A549 (cell line): ENCODE data around the gene PSMC5. TPM values are rescaled to one million over a fixed set of nuclear protein-coding genes. Genes with fewer than 3 reads are reported as not detected.

Experiments used
- ATAC-seq, 2 experiments: fragments of 200-7000 bp in 1 of 2; fragments of >200 bp in 1 of 2; cut with Nextera tagmentation in 1 of 2; cut with Tn5 transposase in 1 of 2; 3 replicates each; pipeline versions ENCODE4 v1.8.0 to v1.9.1; 2018 to 2020; ENCODE audit warnings: mild to moderate bottlenecking in 1 of 2, moderate library complexity in 1 of 2
- CTCF ChIA-PET: fragments of 300-600 bp; sonication (Branson Sonifier 250); formaldehyde crosslinking; extraction: SDS; loops from one replicate; lab custom pipeline; 2021; ENCODE audit warnings: antibody characterized with exemption, inconsistent platforms; lab: Yijun Ruan, JAX
- POLR2A ChIA-PET: fragments of 350-600 bp; formaldehyde crosslinking; extraction: SDS; loops from one replicate; lab custom pipeline; 2021; ENCODE audit warnings: antibody characterized with exemption, inconsistent platforms; lab: Yijun Ruan, JAX
- DNase-seq, 2 experiments: peaks; one replicate each; pipeline versions ENCODE4 v3.0.0 to v3.0.0-alpha.2; 2011 to 2016; ENCODE audit warnings: low read depth in 1 of 2, low spot score in 1 of 2
- FAIRE-seq: peaks from 2 replicates; lab custom pipeline; 2011; peaks lifted over from hg19 to GRCh38; lab: Jason Lieb, UNC
- H3K27ac ChIP-seq, 2 experiments: fragments of >200 bp; sonication (Bioruptor Twin); formaldehyde crosslinking; 3 replicates each; pipeline ENCODE4 v1.5.1; 2016 to 2017
- H3K4me1 ChIP-seq: fragments of >200 bp; sonication (Bioruptor Twin); formaldehyde crosslinking; 3 replicates; pipeline ENCODE4 v1.6.1; 2016
- H3K4me2 ChIP-seq: fragments of >200 bp; sonication (Bioruptor Twin); formaldehyde crosslinking; 3 replicates; pipeline ENCODE4 v1.6.1; 2016
- H3K4me3 ChIP-seq: fragments of >200 bp; sonication (Bioruptor Twin); formaldehyde crosslinking; 3 replicates; pipeline ENCODE4 v1.5.1; 2016
- H3K9me3 ChIP-seq: fragments of >200 bp; sonication (Bioruptor Twin); formaldehyde crosslinking; 3 replicates; pipeline ENCODE4 v1.6.1; 2016
- CEBPB ChIP-seq, 2 experiments: fragments of >200 bp in 1 of 2; sonication (Bioruptor Twin) in 1 of 2; formaldehyde crosslinking in 1 of 2; IDR thresholded peaks; 2 replicates each; pipeline ENCODE4 v1.6.1; 2012 to 2016
- CHD2 ChIP-seq: fragments of 150-350 bp; IDR thresholded peaks from 2 replicates; pipeline ENCODE4 v1.6.1; 2014; ENCODE audit warnings: low read length; ENCODE audit not compliant: partially characterized antibody
- EHF ChIP-seq: fragments of 250-450 bp; sonication (Bioruptor Pico); IDR thresholded peaks from 2 replicates; pipeline ENCODE4 v1.5.0; 2020; ENCODE audit warnings: mild to moderate bottlenecking
- FOSB ChIP-seq: fragments of 250-450 bp; sonication (Bioruptor Pico); IDR thresholded peaks from 2 replicates; pipeline ENCODE4 v1.5.0; 2020; ENCODE audit warnings: mild to moderate bottlenecking, moderate library complexity
- HOXA7 ChIP-seq: fragments of 250-450 bp; sonication (Bioruptor Pico); IDR thresholded peaks from 2 replicates; pipeline ENCODE4 v1.5.0; 2020; ENCODE audit warnings: mild to moderate bottlenecking, moderate library complexity
- HOXB5 ChIP-seq: fragments of 250-450 bp; sonication (Bioruptor Pico); IDR thresholded peaks from 2 replicates; pipeline ENCODE4 v1.5.0; 2020; ENCODE audit warnings: mild to moderate bottlenecking, moderate library complexity
- JUN ChIP-seq, 2 experiments: fragments of >200 bp; sonication (Bioruptor Twin); formaldehyde crosslinking; IDR thresholded peaks; 2 replicates in 1 of 2; 3 replicates in 1 of 2; pipeline ENCODE4 v1.6.1; 2016 to 2017
- JUNB ChIP-seq: fragments of >200 bp; sonication (Bioruptor Twin); formaldehyde crosslinking; IDR thresholded peaks from 2 replicates; pipeline ENCODE4 v1.6.1; 2016
- KDM5A ChIP-seq: fragments of 200-600 bp; sonication (generic); IDR thresholded peaks from 2 replicates; pipeline ENCODE4 v1.6.1; 2016; ENCODE audit warnings: antibody characterized with exemption, mild to moderate bottlenecking
- MAFK ChIP-seq: fragments of 450-650 bp; IDR thresholded peaks from 2 replicates; pipeline ENCODE4 v1.6.1; 2014; ENCODE audit not compliant: partially characterized antibody
- MAZ ChIP-seq: fragments of 150-350 bp; IDR thresholded peaks from 2 replicates; pipeline ENCODE4 v1.6.1; 2014; ENCODE audit warnings: antibody characterized with exemption, low read depth, low read length, borderline replicate concordance
- NR3C1 ChIP-seq: fragments of >200 bp; sonication (Bioruptor Twin); formaldehyde crosslinking; IDR thresholded peaks from 3 replicates; pipeline ENCODE4 v1.6.1; 2017
- PHF8 ChIP-seq: fragments of 200-600 bp; sonication (generic); IDR thresholded peaks from 2 replicates; pipeline ENCODE4 v1.6.1; 2016; ENCODE audit warnings: low read depth, mild to moderate bottlenecking, antibody characterized with exemption, moderate library complexity, borderline replicate concordance
- RARB ChIP-seq: fragments of 250-450 bp; sonication (Bioruptor Pico); IDR thresholded peaks from 2 replicates; pipeline ENCODE4 v1.8.0; 2021; ENCODE audit warnings: mild to moderate bottlenecking, moderate library complexity
- RFX5 ChIP-seq: fragments of 450-650 bp; IDR thresholded peaks from 2 replicates; pipeline ENCODE4 v1.7.1; 2014; ENCODE audit warnings: antibody characterized with exemption, mild to moderate bottlenecking, moderate library complexity
- RNF2 ChIP-seq: fragments of 200-600 bp; sonication (generic); IDR thresholded peaks from 2 replicates; pipeline ENCODE4 v1.6.1; 2016; ENCODE audit warnings: low read depth, mild to moderate bottlenecking, antibody characterized with exemption, moderate library complexity, borderline replicate concordance
- SMC3 ChIP-seq: fragments of >200 bp; sonication (Bioruptor Twin); formaldehyde crosslinking; IDR thresholded peaks from 3 replicates; pipeline ENCODE4 v1.6.1; 2018; ENCODE audit warnings: inconsistent platforms
- ZC3H11A ChIP-seq: fragments of 450-650 bp; IDR thresholded peaks from 2 replicates; pipeline ENCODE4 v1.6.1; 2014; ENCODE audit warnings: antibody characterized with exemption, mild to moderate bottlenecking
- WGBS: methylation state at CpG from one replicate; pipeline ENCODE4 v1.1.6; 2017; ENCODE audit errors: missing lambda C conversion rate; 5-methylcytosine and 5-hydroxymethylcytosine counted together
- polyA plus RNA-seq, 4 experiments: library from polyadenylated mRNA; depleted of rRNA in 3 of 4; stranded (reverse); fragments of >200 nt; fragmentation: RNase III in 1 of 4; extraction: RNeasy Plus Mini Kit Qiagen cat#74134 plus additional on column Dnase treatment in 1 of 4; gene quantifications; 2 replicates in 3 of 4; 3 replicates in 1 of 4; pipeline ENCODE4 v1.2.3, GENCODE V29; 2011 to 2017
- TF ChIP-seq, protein P1 (sequence below): fragments of 450-650 bp; IDR thresholded peaks from 2 replicates; pipeline ENCODE4 v1.6.1; 2014; ENCODE audit warnings: antibody characterized with exemption
- TF ChIP-seq, protein P2 (sequence below): fragments of >200 bp; sonication (Bioruptor Twin); formaldehyde crosslinking; IDR thresholded peaks from 2 replicates; pipeline ENCODE4 v1.6.1; 2016
- TF ChIP-seq, protein P3 (sequence below): fragments of >200 bp; sonication (Bioruptor Twin); formaldehyde crosslinking; IDR thresholded peaks from 3 replicates; pipeline ENCODE4 v1.6.1; 2016
- TF ChIP-seq, protein P4 (sequence below): fragments of >200 bp; sonication (Bioruptor Twin); formaldehyde crosslinking; IDR thresholded peaks from 3 replicates; pipeline ENCODE4 v1.5.1; 2016
- TF ChIP-seq, protein P5 (sequence below): fragments of 200-600 bp; sonication (generic); IDR thresholded peaks from 2 replicates; pipeline ENCODE4 v1.6.1; 2016; ENCODE audit warnings: antibody characterized with exemption, mild to moderate bottlenecking, moderate library complexity

The PSMC5 gene
- polyA plus RNA-seq, 2 of the 4 experiments (the other 2 are of a cell fraction), result 303 to 406 TPM

DNA sequence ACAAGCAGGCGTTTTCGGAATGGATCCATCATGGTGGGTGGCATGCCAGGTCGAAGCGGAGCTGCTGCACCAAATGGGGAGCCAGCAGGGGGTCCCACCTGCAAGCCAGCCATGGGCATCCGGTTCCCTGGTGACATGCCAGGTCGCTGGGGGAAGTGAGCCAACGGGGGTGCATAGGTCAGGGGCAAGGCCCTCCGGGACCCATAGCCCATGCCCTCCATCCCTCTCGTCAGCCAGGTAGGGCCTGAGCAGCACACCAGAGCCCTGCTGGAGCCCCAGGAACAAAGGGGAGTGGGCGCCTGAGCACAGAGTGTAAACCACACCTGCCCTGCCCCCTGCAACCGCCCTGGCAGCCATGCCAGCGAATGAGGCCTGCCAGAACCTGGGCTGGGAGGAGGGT is 10.2 kb downstream of the PSMC5 start:
- Histone ChIP-seq H3K27ac (no peak overlapping the region), H3K4me2 (no peak overlapping the region), H3K4me3 (no peak overlapping the region), H3K9me3 (no peaks in the 10 kb centered on the region), H3K4me1 (peaks cover 32% of the 10 kb centered on the region)
- 89% methylated on average over 12 of the region's 12 CpGs for WGBS
- DNase-seq (no peak), ATAC-seq (no peak), FAIRE-seq (no peak)
- ChIA-PET CTCF (interaction anchor here (0.9 to 4.2 kb wide), 7 partner anchors 10 to 412 kb away, joined by 3 to 37 read pairs (median 4); partner anchors contain the start of genes FTSJ3 and PSMC5), POLR2A (no interaction called here)
- TF ChIP-seq CHD2, result no peak
- TF ChIP-seq RARB (CRISPR knock-in tag), result no peak
- no peak for TF ChIP-seq MAZ
- TF ChIP-seq ZC3H11A, result no peak
- no peak for TF ChIP-seq NR3C1
- no peak for TF ChIP-seq SMC3
- TF ChIP-seq FOSB (CRISPR knock-in tag), result no peak
- TF ChIP-seq PHF8, result no peak
- TF ChIP-seq JUNB, result no peak
- no peak for TF ChIP-seq EHF (CRISPR knock-in tag)

DNA sequence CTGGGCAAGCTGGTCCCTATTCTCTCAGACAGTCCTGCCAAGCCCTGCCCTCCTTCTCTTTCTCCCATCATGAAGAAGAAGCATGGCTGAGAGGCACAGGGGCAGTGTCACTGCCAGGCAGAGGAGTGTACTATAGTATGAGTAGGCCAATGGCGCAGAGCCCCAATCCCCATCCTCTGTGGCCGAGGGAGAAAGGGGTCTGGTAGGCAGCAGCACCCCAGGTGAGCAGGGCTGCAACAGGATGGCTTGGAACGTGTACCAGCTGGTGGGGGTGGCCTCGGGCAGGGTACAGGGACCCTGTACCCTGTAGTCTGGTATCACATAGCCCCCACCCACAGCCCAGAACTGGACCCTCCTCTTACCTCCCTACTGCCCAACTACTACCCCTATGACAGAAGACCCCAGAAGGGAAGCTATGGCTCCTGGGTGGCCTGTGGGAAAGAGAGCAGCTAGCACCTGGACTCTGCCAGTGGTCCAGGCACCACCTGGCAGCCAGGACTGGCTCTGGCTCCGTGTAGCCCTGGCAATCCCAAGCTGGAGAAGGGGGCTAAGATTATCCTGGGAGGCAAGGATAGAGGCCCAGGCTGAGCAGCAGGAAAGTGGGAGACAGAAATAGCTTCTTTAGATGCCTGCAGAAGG is 10.8 kb downstream of the PSMC5 start:
- Histone ChIP-seq H3K27ac (peak overlapping the region; percentile 5 to 6; a peak in 1 of 6 replicates), H3K4me1 (peaks cover 32% of the 10 kb centered on the region), H3K4me3 (no peak overlapping the region), H3K9me3 (no peaks in the 10 kb centered on the region), H3K4me2 (no peak overlapping the region)
- ChIA-PET CTCF (interaction anchor here (0.6 to 4.2 kb wide), 9 partner anchors 7 to 412 kb away, joined by 3 to 37 read pairs (median 4); partner anchors contain the start of genes FTSJ3 and PSMC5), POLR2A (interaction anchor here (1.3 kb wide), 1 partner anchor 11 kb away, joined by 6 read pairs; the partner anchor contains the start of gene PSMC5)
- 88% methylated on average over 5 of the region's 5 CpGs for whole genome bisulfite sequencing
- ATAC-seq, result no peak
- FAIRE-seq, result no peak
- TF ChIP-seq, protein P1, sequence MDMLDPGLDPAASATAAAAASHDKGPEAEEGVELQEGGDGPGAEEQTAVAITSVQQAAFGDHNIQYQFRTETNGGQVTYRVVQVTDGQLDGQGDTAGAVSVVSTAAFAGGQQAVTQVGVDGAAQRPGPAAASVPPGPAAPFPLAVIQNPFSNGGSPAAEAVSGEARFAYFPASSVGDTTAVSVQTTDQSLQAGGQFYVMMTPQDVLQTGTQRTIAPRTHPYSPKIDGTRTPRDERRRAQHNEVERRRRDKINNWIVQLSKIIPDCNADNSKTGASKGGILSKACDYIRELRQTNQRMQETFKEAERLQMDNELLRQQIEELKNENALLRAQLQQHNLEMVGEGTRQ, result no peak
- TF ChIP-seq, protein P2, sequence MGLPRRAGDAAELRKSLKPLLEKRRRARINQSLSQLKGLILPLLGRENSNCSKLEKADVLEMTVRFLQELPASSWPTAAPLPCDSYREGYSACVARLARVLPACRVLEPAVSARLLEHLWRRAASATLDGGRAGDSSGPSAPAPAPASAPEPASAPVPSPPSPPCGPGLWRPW, result no peak
- TF ChIP-seq, protein P3, sequence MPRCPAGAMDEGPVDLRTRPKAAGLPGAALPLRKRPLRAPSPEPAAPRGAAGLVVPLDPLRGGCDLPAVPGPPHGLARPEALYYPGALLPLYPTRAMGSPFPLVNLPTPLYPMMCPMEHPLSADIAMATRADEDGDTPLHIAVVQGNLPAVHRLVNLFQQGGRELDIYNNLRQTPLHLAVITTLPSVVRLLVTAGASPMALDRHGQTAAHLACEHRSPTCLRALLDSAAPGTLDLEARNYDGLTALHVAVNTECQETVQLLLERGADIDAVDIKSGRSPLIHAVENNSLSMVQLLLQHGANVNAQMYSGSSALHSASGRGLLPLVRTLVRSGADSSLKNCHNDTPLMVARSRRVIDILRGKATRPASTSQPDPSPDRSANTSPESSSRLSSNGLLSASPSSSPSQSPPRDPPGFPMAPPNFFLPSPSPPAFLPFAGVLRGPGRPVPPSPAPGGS, result no peak
- TF ChIP-seq HOXB5 (CRISPR knock-in tag), result no peak
- TF ChIP-seq KDM5A, result no peak
- no peak for TF ChIP-seq CEBPB (IDR thresholded peaks at IDR 0.05)
- TF ChIP-seq, protein P4, sequence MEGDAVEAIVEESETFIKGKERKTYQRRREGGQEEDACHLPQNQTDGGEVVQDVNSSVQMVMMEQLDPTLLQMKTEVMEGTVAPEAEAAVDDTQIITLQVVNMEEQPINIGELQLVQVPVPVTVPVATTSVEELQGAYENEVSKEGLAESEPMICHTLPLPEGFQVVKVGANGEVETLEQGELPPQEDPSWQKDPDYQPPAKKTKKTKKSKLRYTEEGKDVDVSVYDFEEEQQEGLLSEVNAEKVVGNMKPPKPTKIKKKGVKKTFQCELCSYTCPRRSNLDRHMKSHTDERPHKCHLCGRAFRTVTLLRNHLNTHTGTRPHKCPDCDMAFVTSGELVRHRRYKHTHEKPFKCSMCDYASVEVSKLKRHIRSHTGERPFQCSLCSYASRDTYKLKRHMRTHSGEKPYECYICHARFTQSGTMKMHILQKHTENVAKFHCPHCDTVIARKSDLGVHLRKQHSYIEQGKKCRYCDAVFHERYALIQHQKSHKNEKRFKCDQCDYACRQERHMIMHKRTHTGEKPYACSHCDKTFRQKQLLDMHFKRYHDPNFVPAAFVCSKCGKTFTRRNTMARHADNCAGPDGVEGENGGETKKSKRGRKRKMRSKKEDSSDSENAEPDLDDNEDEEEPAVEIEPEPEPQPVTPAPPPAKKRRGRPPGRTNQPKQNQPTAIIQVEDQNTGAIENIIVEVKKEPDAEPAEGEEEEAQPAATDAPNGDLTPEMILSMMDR, result no peak
- TF ChIP-seq MAFK, result no peak
- no peak for TF ChIP-seq JUN (IDR thresholded peaks at IDR 0.05)
- TF ChIP-seq HOXA7 (CRISPR knock-in tag), result no peak
- no peak for TF ChIP-seq NR3C1
- TF ChIP-seq, protein P5, sequence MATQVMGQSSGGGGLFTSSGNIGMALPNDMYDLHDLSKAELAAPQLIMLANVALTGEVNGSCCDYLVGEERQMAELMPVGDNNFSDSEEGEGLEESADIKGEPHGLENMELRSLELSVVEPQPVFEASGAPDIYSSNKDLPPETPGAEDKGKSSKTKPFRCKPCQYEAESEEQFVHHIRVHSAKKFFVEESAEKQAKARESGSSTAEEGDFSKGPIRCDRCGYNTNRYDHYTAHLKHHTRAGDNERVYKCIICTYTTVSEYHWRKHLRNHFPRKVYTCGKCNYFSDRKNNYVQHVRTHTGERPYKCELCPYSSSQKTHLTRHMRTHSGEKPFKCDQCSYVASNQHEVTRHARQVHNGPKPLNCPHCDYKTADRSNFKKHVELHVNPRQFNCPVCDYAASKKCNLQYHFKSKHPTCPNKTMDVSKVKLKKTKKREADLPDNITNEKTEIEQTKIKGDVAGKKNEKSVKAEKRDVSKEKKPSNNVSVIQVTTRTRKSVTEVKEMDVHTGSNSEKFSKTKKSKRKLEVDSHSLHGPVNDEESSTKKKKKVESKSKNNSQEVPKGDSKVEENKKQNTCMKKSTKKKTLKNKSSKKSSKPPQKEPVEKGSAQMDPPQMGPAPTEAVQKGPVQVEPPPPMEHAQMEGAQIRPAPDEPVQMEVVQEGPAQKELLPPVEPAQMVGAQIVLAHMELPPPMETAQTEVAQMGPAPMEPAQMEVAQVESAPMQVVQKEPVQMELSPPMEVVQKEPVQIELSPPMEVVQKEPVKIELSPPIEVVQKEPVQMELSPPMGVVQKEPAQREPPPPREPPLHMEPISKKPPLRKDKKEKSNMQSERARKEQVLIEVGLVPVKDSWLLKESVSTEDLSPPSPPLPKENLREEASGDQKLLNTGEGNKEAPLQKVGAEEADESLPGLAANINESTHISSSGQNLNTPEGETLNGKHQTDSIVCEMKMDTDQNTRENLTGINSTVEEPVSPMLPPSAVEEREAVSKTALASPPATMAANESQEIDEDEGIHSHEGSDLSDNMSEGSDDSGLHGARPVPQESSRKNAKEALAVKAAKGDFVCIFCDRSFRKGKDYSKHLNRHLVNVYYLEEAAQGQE, result no peak
- no peak for TF ChIP-seq RNF2
- no peak for TF ChIP-seq RFX5
- TF ChIP-seq JUNB, result no peak
- no peak for DNase-seq
